HL-60 (cell line): ENCODE data around the gene GALNT15.

Experiments
- DNase-seq, 2 experiments: peaks; one replicate each; pipeline ENCODE4 v3.0.0-alpha.2; 2010 to 2020; ENCODE audit warnings: low read depth in 1 of 2, low spot score in 1 of 2
- H3K27ac ChIP-seq: fragments of 250-450 bp; sonication (Bioruptor Pico); replicated peaks from 2 replicates; pipeline ENCODE4 v1.5.1; 2020; ENCODE audit warnings: mild to moderate bottlenecking, moderate library complexity
- H3K27me3 ChIP-seq: fragments of 250-450 bp; sonication (Bioruptor Pico); 2 replicates; pipeline ENCODE4 v1.5.1; 2021; ENCODE audit warnings: mild to moderate bottlenecking, moderate library complexity; ENCODE audit not compliant: insufficient read depth, poor library complexity, severe bottlenecking
- H3K4me3 ChIP-seq: replicated peaks from 2 replicates; pipeline ENCODE4 v1.5.1; 2011; ENCODE audit warnings: mild to moderate bottlenecking, control low read depth, low read length; ENCODE audit not compliant: insufficient read depth
- GABPA ChIP-seq: IDR thresholded peaks from 2 replicates; pipeline ENCODE4 v1.6.1; 2012; ENCODE audit warnings: low read depth
- POLR2AphosphoS5 ChIP-seq: IDR thresholded peaks from 2 replicates; pipeline ENCODE4 v1.6.1; 2012; ENCODE audit warnings: low read depth
- SPI1 ChIP-seq: IDR thresholded peaks from 2 replicates; pipeline ENCODE4 v1.6.1; 2012; ENCODE audit warnings: low read depth, mild to moderate bottlenecking, borderline replicate concordance
- TF ChIP-seq, protein P1 (sequence below): IDR thresholded peaks from one replicate; pipeline ENCODE4 v1.5.1; 2011; ENCODE audit warnings: low read length, control low read depth, inconsistent platforms; ENCODE audit not compliant: insufficient read depth
- TF ChIP-seq, protein P2 (sequence below): IDR thresholded peaks from 2 replicates; pipeline ENCODE4 v1.6.1; 2012; ENCODE audit warnings: low read depth; ENCODE audit not compliant: insufficient replicate concordance

GALNT15 gene

DNA sequence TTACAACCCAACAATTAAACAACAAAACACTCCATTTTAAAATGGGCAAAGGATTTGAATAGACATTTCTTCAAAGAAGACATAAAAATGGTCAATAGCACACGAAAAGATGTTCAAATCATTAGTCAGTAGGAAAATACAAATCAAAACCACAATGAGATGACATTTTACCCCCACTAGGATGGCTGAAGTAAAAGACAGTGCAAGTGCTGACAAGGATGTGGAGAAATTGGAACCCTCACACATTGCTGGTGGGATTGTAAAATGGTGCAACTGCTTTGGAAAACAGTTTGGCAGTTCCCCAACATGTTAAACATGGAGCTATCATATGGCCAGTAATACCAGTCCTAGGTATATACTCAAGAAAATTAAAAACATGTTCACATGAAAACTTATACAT is 11.6 kb downstream of the GALNT15 start:
- TF ChIP-seq SPI1 (no peak), GABPA (no peak)
- TF ChIP-seq, protein P1, sequence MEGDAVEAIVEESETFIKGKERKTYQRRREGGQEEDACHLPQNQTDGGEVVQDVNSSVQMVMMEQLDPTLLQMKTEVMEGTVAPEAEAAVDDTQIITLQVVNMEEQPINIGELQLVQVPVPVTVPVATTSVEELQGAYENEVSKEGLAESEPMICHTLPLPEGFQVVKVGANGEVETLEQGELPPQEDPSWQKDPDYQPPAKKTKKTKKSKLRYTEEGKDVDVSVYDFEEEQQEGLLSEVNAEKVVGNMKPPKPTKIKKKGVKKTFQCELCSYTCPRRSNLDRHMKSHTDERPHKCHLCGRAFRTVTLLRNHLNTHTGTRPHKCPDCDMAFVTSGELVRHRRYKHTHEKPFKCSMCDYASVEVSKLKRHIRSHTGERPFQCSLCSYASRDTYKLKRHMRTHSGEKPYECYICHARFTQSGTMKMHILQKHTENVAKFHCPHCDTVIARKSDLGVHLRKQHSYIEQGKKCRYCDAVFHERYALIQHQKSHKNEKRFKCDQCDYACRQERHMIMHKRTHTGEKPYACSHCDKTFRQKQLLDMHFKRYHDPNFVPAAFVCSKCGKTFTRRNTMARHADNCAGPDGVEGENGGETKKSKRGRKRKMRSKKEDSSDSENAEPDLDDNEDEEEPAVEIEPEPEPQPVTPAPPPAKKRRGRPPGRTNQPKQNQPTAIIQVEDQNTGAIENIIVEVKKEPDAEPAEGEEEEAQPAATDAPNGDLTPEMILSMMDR, result no peak
- TF ChIP-seq, protein P2, sequence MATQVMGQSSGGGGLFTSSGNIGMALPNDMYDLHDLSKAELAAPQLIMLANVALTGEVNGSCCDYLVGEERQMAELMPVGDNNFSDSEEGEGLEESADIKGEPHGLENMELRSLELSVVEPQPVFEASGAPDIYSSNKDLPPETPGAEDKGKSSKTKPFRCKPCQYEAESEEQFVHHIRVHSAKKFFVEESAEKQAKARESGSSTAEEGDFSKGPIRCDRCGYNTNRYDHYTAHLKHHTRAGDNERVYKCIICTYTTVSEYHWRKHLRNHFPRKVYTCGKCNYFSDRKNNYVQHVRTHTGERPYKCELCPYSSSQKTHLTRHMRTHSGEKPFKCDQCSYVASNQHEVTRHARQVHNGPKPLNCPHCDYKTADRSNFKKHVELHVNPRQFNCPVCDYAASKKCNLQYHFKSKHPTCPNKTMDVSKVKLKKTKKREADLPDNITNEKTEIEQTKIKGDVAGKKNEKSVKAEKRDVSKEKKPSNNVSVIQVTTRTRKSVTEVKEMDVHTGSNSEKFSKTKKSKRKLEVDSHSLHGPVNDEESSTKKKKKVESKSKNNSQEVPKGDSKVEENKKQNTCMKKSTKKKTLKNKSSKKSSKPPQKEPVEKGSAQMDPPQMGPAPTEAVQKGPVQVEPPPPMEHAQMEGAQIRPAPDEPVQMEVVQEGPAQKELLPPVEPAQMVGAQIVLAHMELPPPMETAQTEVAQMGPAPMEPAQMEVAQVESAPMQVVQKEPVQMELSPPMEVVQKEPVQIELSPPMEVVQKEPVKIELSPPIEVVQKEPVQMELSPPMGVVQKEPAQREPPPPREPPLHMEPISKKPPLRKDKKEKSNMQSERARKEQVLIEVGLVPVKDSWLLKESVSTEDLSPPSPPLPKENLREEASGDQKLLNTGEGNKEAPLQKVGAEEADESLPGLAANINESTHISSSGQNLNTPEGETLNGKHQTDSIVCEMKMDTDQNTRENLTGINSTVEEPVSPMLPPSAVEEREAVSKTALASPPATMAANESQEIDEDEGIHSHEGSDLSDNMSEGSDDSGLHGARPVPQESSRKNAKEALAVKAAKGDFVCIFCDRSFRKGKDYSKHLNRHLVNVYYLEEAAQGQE, result no peak
- DNase-seq, result no peak
- H3K27me3 ChIP-seq, result no peaks in the 10 kb centered on the region
- no peak overlapping the region for H3K27ac ChIP-seq
- H3K4me3 ChIP-seq, result no peak overlapping the region

DNA sequence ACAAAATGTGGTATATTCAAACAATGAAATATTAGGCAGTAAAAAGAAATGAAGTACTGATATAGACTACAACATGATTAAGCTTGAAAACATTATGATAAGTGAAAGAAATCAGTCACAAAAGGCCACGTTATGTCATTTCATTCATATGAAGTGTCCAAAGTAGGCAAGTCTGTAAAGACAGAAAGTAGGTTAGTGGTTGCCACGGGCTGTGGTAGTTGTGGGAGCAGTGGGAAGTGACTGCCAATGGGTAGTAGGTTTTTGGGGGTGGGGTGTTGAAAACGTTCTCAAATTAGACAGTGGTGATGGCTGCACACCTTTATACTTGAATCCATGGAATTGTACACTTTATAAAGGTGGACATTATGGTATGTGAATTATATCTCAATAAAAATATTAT is 12.1 kb downstream of the GALNT15 start:
- TF ChIP-seq POLR2AphosphoS5 (no peak), GABPA (no peak), SPI1 (no peak)
- TF ChIP-seq, protein P2, result no peak
- TF ChIP-seq, protein P1, result no peak

DNA sequence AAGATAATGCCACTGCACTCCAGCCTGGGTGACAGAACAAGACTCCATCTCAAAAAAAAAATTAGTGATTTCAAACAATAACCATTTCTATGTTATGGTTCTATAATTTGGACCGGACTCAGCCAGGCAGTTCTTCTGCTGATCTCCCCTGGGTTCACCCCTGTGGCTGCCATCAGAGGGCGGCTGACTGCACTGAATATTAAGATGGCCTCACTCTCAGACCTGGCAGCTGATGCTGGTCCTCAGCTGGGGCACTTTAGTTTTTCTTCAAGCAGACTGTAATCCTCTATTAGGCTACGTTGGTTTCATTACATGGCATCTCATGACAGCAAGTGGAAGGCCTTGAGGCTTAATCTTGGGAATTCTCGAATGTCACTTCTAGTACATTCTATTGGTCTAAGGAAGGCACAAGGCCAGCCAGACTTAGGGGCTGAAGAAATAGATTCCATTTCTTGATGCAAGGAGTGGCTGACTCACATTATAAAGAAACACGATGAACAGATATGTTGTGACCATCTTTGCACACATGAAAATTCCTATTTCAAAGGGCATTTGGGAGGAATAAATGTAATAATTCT is 12.8 kb downstream of the GALNT15 start:
- Histone ChIP-seq H3K27me3 (no peaks in the 10 kb centered on the region), H3K27ac (no peak overlapping the region), H3K4me3 (no peak overlapping the region)
- DNase-seq, result no peak
- TF ChIP-seq SPI1, result no peak
- no peak for TF ChIP-seq POLR2AphosphoS5

More for the DNA sequence above, 12.1 kb downstream of the GALNT15 start:
- no peaks in the 10 kb centered on the region for H3K27me3 ChIP-seq
- no peak for DNase-seq
- H3K27ac ChIP-seq, result no peak overlapping the region
- no peak overlapping the region for H3K4me3 ChIP-seq

DNA sequence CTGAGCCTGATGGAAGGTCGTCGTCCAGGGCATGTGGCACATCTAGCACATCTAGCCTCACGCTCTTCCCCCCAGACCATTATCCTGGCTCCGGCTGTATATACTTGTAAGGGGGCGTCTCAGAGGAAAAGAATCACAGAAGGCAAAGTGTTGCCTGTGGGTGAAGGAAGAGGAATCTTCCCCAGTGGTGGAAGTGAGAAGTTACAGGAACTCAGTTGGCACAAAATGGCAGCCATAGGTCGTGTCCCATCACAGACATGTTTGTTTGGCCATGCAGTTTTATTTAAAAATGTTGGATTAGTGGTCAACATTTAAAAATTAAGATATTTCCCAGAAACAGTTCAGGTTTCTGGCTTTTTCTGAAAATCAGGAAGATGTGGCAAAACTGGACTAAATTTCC is 13.6 kb downstream of the GALNT15 start:
- no peaks in the 10 kb centered on the region for H3K27me3 ChIP-seq
- no peak overlapping the region for H3K27ac ChIP-seq
- no peak for DNase-seq
- TF ChIP-seq, protein P1, result no peak
- no peak for TF ChIP-seq GABPA
- H3K4me3 ChIP-seq, result no peak overlapping the region
